GM12892 (cell line): ENCODE measurements around the gene TMEM91.

Experiments
- DNase-seq: peaks from one replicate; pipeline ENCODE4 v3.0.0; 2011; ENCODE audit not compliant: insufficient read length
- FAIRE-seq: peaks from 2 replicates; lab custom pipeline; 2011; peaks lifted over from hg19 to GRCh38; lab: Jason Lieb, UNC
- POLR2A ChIP-seq: IDR thresholded peaks from 2 replicates; pipeline ENCODE4 v1.6.1; 2011; ENCODE audit warnings: low read depth, low read length, control low read depth
- POLR2AphosphoS5 ChIP-seq: IDR thresholded peaks from 2 replicates; pipeline ENCODE4 v1.6.1; 2011; ENCODE audit warnings: low read depth, low read length, control low read depth
- TAF1 ChIP-seq: IDR thresholded peaks from 2 replicates; pipeline ENCODE4 v1.6.1; 2011; ENCODE audit warnings: low read depth, mild to moderate bottlenecking, control low read depth, low read length, borderline replicate concordance

TMEM91 gene

DNA sequence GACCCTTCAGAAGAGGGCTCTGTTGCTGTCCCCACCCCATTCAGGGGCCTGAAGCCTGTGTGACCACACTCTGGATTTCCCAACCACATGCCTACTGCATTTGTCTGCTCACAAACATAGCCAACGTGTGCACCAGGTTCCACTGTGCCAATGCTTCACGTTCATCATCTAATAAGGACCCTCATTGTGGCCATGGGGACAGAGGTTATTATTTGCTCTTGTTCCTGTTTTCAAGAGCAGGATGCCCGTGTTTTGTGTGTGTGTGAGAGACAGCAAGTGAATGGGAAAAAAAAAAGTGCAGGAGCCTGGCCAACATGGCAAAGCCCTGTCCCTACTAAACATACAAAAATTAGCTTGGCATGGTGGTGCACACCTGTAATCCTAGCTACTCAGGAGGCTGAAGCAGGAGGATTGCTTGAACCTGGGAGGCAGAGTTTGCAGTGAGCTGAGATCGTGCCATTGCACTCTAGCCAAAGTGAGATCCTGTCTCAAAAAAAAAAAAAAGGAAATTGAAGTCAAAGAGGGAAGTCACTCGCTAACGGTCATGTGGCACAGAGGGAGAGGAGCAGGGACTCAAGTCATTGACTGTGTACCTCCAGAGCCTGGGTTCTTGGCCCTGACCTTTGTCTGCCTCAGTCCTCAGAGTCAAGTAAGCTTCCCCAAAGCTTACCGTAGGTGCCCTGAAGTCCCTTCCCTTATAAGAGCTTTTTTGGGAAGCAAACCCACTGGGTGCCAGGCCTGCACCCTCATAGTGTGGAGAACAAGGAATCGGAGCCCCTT is 44.0 kb downstream of the TMEM91 start:
- FAIRE-seq (no peak), DNase-seq (no peak)
- TF ChIP-seq POLR2A = no peak
- no peak for TF ChIP-seq TAF1
- TF ChIP-seq POLR2AphosphoS5 = no peak

DNA sequence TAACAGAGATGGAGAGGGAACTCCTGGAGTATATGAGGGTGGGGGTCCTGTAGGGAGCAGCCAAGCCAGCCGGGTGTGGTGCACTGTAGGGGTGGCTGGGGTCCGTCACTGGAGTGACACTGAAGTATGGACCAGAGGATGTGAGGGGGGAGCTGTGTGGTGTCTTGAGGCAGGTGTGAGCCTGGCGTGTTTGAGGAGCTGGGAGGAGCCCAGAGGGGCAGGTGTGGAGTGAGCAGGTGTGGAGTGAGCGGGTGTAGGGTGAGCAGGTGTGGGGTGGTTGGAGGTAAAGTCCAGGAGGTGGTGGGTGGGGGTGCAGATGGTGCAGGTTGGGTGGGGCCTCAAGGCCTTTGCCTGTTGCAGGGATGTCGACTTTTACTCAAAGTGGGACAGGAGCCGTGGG is 45.0 kb downstream of the TMEM91 start:
- DNase-seq = no peak
- no peak for FAIRE-seq
- TF ChIP-seq TAF1 = no peak
- TF ChIP-seq POLR2AphosphoS5 = no peak
- TF ChIP-seq POLR2A = no peak

GRCh38 chr19:41421973-41422372 is 45.6 kb downstream of the TMEM91 start:
- DNase-seq = no peak
- TF ChIP-seq TAF1 (no peak), POLR2AphosphoS5 (no peak), POLR2A (no peak)
- FAIRE-seq = no peak

- DNase-seq = no peak
- no peak for TF ChIP-seq POLR2A
- no peak for TF ChIP-seq TAF1
- TF ChIP-seq POLR2AphosphoS5 = no peak
- no peak for FAIRE-seq
Measured at GRCh38 chr19:41422456-41422855, 46.1 kb downstream of the TMEM91 start.

DNA sequence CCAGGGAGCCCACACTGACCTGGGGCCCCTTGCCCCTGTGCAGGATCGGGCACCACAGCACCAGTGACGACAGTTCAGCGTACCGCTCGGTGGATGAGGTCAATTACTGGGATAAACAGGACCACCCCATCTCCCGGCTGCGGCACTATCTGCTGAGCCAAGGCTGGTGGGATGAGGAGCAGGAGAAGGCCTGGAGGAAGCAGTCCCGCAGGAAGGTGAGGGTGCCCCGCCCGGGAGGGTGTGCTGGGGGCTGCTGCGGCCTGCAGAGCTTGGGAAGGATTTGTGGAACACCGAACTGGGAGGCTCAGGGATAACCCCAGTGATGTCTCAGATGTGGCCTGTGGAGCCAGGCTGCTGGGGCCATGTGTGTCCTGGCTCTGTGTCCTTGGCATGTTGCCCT is 46.6 kb downstream of the TMEM91 start:
- DNase-seq = no peak
- TF ChIP-seq POLR2A = no peak
- TF ChIP-seq TAF1 = no peak
- TF ChIP-seq POLR2AphosphoS5 = no peak
- no peak for FAIRE-seq

DNA sequence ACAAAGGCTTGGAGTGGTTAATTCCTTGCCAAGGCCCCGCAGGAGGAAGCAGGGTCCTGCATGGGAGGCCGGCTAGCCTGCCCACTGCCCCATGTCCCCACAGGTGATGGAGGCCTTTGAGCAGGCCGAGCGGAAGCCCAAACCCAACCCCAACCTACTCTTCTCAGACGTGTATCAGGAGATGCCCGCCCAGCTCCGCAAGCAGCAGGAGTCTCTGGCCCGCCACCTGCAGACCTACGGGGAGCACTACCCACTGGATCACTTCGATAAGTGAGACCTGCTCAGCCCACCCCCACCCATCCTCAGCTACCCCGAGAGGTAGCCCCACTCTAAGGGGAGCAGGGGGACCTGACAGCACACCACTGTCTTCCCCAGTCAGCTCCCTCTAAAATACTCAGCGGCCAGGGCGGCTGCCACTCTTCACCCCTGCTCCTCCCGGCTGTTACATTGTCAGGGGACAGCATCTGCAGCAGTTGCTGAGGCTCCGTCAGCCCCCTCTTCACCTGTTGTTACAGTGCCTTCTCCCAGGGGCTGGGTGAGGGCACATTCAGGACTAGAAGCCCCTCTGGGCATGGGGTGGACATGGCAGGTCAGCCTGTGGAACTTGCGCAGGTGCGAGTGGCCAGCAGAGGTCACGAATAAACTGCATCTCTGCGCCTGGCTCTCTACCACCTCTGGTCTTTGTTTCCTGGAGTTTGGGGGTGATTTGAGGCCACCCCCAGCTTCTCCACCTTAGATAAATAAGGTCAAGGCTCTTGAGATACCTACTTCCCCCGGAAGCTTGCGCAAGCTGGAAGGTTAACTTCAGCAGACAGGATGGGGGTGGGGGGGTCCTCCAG is 48.2 kb downstream of the TMEM91 start:
- FAIRE-seq (no peak), DNase-seq (no peak)
- TF ChIP-seq POLR2A (no peak), POLR2AphosphoS5 (no peak), TAF1 (no peak)

DNA sequence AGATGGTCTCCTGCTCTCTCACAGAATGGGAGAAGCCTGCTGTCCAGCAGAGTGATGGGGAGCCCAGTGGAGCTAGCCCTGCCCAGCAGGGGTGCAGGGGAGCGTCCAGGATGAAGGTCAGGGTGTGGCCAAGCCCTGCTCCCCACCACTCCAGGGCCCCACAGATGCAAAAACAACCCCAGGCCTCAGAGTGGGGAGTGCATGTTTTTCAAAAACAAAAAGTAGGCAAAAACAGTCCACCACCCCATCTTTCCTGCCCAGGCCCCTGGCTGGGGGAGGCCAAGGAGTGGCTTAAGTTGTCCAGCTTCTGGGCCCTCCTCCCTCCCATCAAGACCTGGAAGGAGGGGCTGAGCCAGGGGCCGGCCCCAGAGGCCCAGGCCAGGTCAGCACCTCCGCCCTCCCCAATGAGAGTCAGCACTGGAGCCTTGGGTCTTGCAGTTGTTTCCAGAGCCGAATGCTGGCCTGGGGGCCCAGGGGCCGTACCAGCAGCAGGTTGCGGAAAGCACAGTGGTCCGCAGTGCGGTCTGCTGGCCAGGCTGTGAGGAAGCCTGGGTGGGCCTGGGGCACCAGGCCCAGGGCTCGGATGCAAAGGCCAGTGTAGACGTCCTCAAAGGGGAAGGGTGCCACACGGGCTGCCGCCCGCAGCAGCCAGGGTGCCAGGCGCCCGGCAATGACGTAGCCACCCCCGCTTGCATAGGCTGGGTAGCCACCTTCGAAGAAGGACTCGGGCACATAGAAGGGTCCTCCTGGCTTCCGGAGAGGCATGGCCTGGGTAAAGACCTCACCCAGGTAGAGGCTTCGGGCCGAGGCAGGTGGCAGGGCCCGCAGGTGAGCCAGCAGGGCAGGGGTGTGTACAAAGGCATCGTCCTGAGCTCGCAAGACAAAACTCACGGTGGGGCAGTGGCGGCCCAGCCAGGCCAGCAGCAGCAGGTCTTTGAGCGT is 49.1 kb downstream of the TMEM91 start:
- DNase-seq (no peak), FAIRE-seq (no peak)
- TF ChIP-seq POLR2AphosphoS5 (no peak), POLR2A (no peak), TAF1 (no peak)

- FAIRE-seq (no peak), DNase-seq (no peak)
- TF ChIP-seq POLR2A (no peak), TAF1 (no peak), POLR2AphosphoS5 (no peak)
Measured at GRCh38 chr19:41426116-41426841, 49.9 kb downstream of the TMEM91 start.

- TF ChIP-seq POLR2AphosphoS5 (no peak), TAF1 (no peak), POLR2A (no peak)
- FAIRE-seq = no peak
- DNase-seq = peak; percentile 52
Measured at GRCh38 chr19:41426952-41427646, 50.8 kb downstream of the TMEM91 start, which contains the start of gene B3GNT8. B3GNT8 (minus strand) TSS chr19:41427374; CDS start chr19:41426778, 596 bp downstream.
